Vagina (tissue), 2 donors: ENCODE results near the gene SDCCAG8. TPM values are rescaled to one million over a fixed set of nuclear protein-coding genes. Genes with fewer than 3 reads are reported as not detected.

Experiments
- DNase-seq, 2 donors: peaks; one replicate each; pipeline ENCODE4 v3.0.0-alpha.2; 2017; ENCODE audit errors: extremely low spot score in 2 of 2
- H3K27ac ChIP-seq: fragments of 200-600 bp; sonication (generic); one replicate; pipeline ENCODE4 v1.5.1; 2019
- H3K27me3 ChIP-seq: fragments of 200-600 bp; sonication (generic); one replicate; pipeline ENCODE4 v1.5.1; 2019
- H3K36me3 ChIP-seq, 2 donors: fragments of 200-600 bp; sonication (generic); one replicate each; pipeline ENCODE4 v1.5.1; 2017 to 2019
- H3K4me1 ChIP-seq: fragments of 200-600 bp; sonication (generic); one replicate; pipeline ENCODE4 v1.5.1; 2019
- H3K4me3 ChIP-seq, 2 donors: fragments of 200-600 bp; sonication (generic); 1 replicate in 1 of 2; 2 replicates in 1 of 2; pipeline ENCODE4 v1.5.1; 2016 to 2019
- H3K9me3 ChIP-seq: fragments of 200-600 bp; sonication (generic); one replicate; pipeline ENCODE4 v1.5.1; 2019
- CTCF ChIP-seq, 3 experiments: fragments of 450-650 bp in 2 of 3; fragments of 200-600 bp in 1 of 3; sonication (generic) in 1 of 3; IDR thresholded peaks; one replicate each; pipeline ENCODE4 v1.5.1; 2017 to 2019; ENCODE audit warnings: antibody characterized with exemption in 3 of 3, mild to moderate bottlenecking in 2 of 3, moderate library complexity in 2 of 3
- POLR2A ChIP-seq, 2 donors: fragments of 450-650 bp; IDR thresholded peaks; one replicate each; pipeline ENCODE4 v1.6.1; 2017; ENCODE audit warnings: antibody characterized with exemption in 2 of 2, mild to moderate bottlenecking in 2 of 2, moderate library complexity in 2 of 2
- POLR2AphosphoS5 ChIP-seq, 2 donors: sonication (generic); formaldehyde crosslinking; IDR thresholded peaks; one replicate each; pipeline ENCODE4 v1.9.0; 2017; ENCODE audit warnings: antibody characterized with exemption in 2 of 2, mild to moderate bottlenecking in 2 of 2, low read depth in 1 of 2; ENCODE audit not compliant: insufficient read depth in 1 of 2
- intact Hi-C: fragments of 100-400 bp; cut with DNase I; formaldehyde crosslinking; loops from one replicate; pipeline ENCODE4 v1.15.1; 2023
- total RNA-seq: library from RNA; depleted of rRNA; stranded (reverse); fragments of >200 nt; gene quantifications from one replicate; pipeline ENCODE4 v1.2.3, GENCODE V29; 2016

The SDCCAG8 gene
- total RNA-seq, 1 donor from 2014 or later = 31.2 TPM

- H3K4me1 ChIP-seq = peaks cover 32% of the 10 kb centered on the region
- intact Hi-C loops = loop anchor here (10.0 kb wide), 1 partner anchor 283 kb away; no protein-coding TSS in a partner anchor
- H3K4me3 ChIP-seq = no peak overlapping the region
- no peaks in the 10 kb centered on the region for H3K27me3 ChIP-seq
- no peak for DNase-seq
- H3K27ac ChIP-seq = no peak overlapping the region
- H3K36me3 ChIP-seq = no peaks in the 10 kb centered on the region
- TF ChIP-seq POLR2AphosphoS5 (IDR thresholded peaks at IDR 0.05; ENCODE audit: insufficient read depth in 1 of 2, low read depth in 1 of 2) (no peak), CTCF (IDR thresholded peaks at IDR 0.05) (no peak), POLR2A (IDR thresholded peaks at IDR 0.05) (no peak)
- H3K9me3 ChIP-seq = no peaks in the 10 kb centered on the region
These were observed 216.2 kb downstream of the SDCCAG8 start for GRCh38 chr1:243471754-243472745.

- TF ChIP-seq CTCF (IDR thresholded peaks at IDR 0.05) = no peak
- no peak for TF ChIP-seq POLR2AphosphoS5 (IDR thresholded peaks at IDR 0.05; ENCODE audit: insufficient read depth in 1 of 2, low read depth in 1 of 2)
- no peak for TF ChIP-seq POLR2A (IDR thresholded peaks at IDR 0.05)
- Histone ChIP-seq H3K27me3 (no peaks in the 10 kb centered on the region), H3K36me3 (no peaks in the 10 kb centered on the region), H3K27ac (peak overlapping the region; percentile 73), H3K4me3 (peak overlapping the region; percentile 32 to 36), H3K9me3 (no peaks in the 10 kb centered on the region), H3K4me1 (peaks cover 32% of the 10 kb centered on the region)
- intact Hi-C loops = loop anchor here (10.0 kb wide), 1 partner anchor 281 kb away; no protein-coding TSS in a partner anchor
- DNase-seq = no peak
These were observed 217.6 kb downstream of the SDCCAG8 start for GRCh38 chr1:243473227-243474135.

GRCh38 chr1:243474136-243474881, 218.5 kb downstream of the SDCCAG8 start:
- H3K4me3 ChIP-seq = peak overlapping the region; percentile 32 to 36
- intact Hi-C loops = loop anchor here (10.0 kb wide), 1 partner anchor 280 kb away; no protein-coding TSS in a partner anchor
- peaks cover 32% of the 10 kb centered on the region for H3K4me1 ChIP-seq
- peak overlapping the region; percentile 73 for H3K27ac ChIP-seq
- no peak for DNase-seq
- no peaks in the 10 kb centered on the region for H3K36me3 ChIP-seq
- H3K27me3 ChIP-seq = no peaks in the 10 kb centered on the region
- TF ChIP-seq POLR2A (IDR thresholded peaks at IDR 0.05) = no peak
- TF ChIP-seq CTCF (IDR thresholded peaks at IDR 0.05) = no peak
- TF ChIP-seq POLR2AphosphoS5 (IDR thresholded peaks at IDR 0.05; ENCODE audit: insufficient read depth in 1 of 2, low read depth in 1 of 2) = no peak
- no peaks in the 10 kb centered on the region for H3K9me3 ChIP-seq

GRCh38 chr1:243474906-243475305, 219.1 kb downstream of the SDCCAG8 start:
- H3K4me3 ChIP-seq = peak overlapping the region in 1 of 2 donors; percentile 36

More at GRCh38 chr1:243474906-243475305, 219.1 kb downstream of the SDCCAG8 start:
- intact Hi-C loops = loop anchor here (10.0 kb wide), 1 partner anchor 280 kb away; no protein-coding TSS in a partner anchor
- TF ChIP-seq CTCF (IDR thresholded peaks at IDR 0.05) = no peak
- H3K4me1 ChIP-seq = peaks cover 32% of the 10 kb centered on the region
- no peaks in the 10 kb centered on the region for H3K27me3 ChIP-seq
- no peak for DNase-seq
- H3K9me3 ChIP-seq = no peaks in the 10 kb centered on the region
- no peaks in the 10 kb centered on the region for H3K36me3 ChIP-seq
- peak overlapping the region; percentile 73 for H3K27ac ChIP-seq
